T-helper 1 cell treated with Interleukin-12 subunit alpha and Interleukin-12 subunit beta and Interleukin-4 antibody, amounts not matched to agents 30 μg/mL and 1 μg/mL, for 36 hours (primary cell): ENCODE results near the gene ATF1.
A peak's percentile ranks its signal among the peaks of the same experiment; 100 is the strongest.

Experiments
- H3K27ac Mint-ChIP-seq: one replicate; pipeline ENCODE4 v1.8.0; 2021; ENCODE audit warnings: mild to moderate bottlenecking, mixed read lengths
- H3K27me3 Mint-ChIP-seq: one replicate; pipeline ENCODE4 v1.8.0; 2021; ENCODE audit warnings: low read depth, mixed read lengths
- H3K36me3 Mint-ChIP-seq: one replicate; pipeline ENCODE4 v1.8.0; 2021; ENCODE audit warnings: low read depth, mixed read lengths
- H3K4me1 Mint-ChIP-seq: one replicate; pipeline ENCODE4 v1.8.0; 2021; ENCODE audit warnings: low read depth, mixed read lengths
- H3K4me3 Mint-ChIP-seq: one replicate; pipeline ENCODE4 v1.8.0; 2021; ENCODE audit warnings: mild to moderate bottlenecking, moderate library complexity, mixed read lengths
- H3K9me3 Mint-ChIP-seq: one replicate; pipeline ENCODE4 v1.8.0; 2021; ENCODE audit warnings: mixed read lengths

Gene ATF1

GRCh38 chr12:50772470-50772869 lies 8.6 kb downstream of the ATF1 start:
- H3K27ac Mint-ChIP-seq = no peak overlapping the region
- peaks cover 16% of the 10 kb centered on the region for H3K36me3 Mint-ChIP-seq
- H3K4me3 Mint-ChIP-seq = no peak overlapping the region
- H3K27me3 Mint-ChIP-seq = no peaks in the 10 kb centered on the region
- peaks cover 7% of the 10 kb centered on the region for H3K4me1 Mint-ChIP-seq
- peaks cover 6% of the 10 kb centered on the region for H3K9me3 Mint-ChIP-seq

GRCh38 chr12:50772877-50773276 lies 9.0 kb downstream of the ATF1 start:
- no peak overlapping the region for H3K27ac Mint-ChIP-seq
- H3K4me3 Mint-ChIP-seq = no peak overlapping the region
- peaks cover 7% of the 10 kb centered on the region for H3K4me1 Mint-ChIP-seq
- H3K36me3 Mint-ChIP-seq = peaks cover 16% of the 10 kb centered on the region
- peaks cover 6% of the 10 kb centered on the region for H3K9me3 Mint-ChIP-seq
- no peaks in the 10 kb centered on the region for H3K27me3 Mint-ChIP-seq

DNA sequence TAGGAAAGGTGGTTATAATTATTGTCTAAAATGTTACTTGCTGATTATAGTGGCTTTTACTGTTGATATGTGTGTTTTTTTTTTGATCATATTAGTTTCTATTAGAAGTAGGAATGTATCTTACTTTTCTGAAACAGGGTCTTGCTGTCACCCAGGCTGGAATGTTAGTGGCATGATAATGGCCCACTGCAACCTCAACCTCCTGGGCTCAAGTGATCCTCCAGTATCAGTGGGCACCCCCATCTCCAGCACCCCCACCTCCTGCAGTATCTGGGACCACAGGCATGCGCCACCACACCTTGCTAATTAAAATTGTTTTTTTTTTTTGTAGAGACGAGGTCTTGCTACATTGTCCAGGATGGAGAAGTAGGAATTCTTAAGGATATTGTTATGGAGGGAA lies 11.3 kb downstream of the ATF1 start:
- H3K4me1 Mint-ChIP-seq = peaks cover 9% of the 10 kb centered on the region
- no peaks in the 10 kb centered on the region for H3K27me3 Mint-ChIP-seq
- no peak overlapping the region for H3K4me3 Mint-ChIP-seq
- H3K36me3 Mint-ChIP-seq = peaks cover 18% of the 10 kb centered on the region
- no peak overlapping the region for H3K27ac Mint-ChIP-seq
- H3K9me3 Mint-ChIP-seq = peaks cover 6% of the 10 kb centered on the region

GRCh38 chr12:50776749-50777728 lies 13.1 kb downstream of the ATF1 start:
- peaks cover 6% of the 10 kb centered on the region for H3K9me3 Mint-ChIP-seq
- H3K27me3 Mint-ChIP-seq = no peaks in the 10 kb centered on the region
- H3K4me3 Mint-ChIP-seq = no peak overlapping the region
- H3K27ac Mint-ChIP-seq = no peak overlapping the region
- peaks cover 13% of the 10 kb centered on the region for H3K36me3 Mint-ChIP-seq
- H3K4me1 Mint-ChIP-seq = peaks cover 9% of the 10 kb centered on the region

DNA sequence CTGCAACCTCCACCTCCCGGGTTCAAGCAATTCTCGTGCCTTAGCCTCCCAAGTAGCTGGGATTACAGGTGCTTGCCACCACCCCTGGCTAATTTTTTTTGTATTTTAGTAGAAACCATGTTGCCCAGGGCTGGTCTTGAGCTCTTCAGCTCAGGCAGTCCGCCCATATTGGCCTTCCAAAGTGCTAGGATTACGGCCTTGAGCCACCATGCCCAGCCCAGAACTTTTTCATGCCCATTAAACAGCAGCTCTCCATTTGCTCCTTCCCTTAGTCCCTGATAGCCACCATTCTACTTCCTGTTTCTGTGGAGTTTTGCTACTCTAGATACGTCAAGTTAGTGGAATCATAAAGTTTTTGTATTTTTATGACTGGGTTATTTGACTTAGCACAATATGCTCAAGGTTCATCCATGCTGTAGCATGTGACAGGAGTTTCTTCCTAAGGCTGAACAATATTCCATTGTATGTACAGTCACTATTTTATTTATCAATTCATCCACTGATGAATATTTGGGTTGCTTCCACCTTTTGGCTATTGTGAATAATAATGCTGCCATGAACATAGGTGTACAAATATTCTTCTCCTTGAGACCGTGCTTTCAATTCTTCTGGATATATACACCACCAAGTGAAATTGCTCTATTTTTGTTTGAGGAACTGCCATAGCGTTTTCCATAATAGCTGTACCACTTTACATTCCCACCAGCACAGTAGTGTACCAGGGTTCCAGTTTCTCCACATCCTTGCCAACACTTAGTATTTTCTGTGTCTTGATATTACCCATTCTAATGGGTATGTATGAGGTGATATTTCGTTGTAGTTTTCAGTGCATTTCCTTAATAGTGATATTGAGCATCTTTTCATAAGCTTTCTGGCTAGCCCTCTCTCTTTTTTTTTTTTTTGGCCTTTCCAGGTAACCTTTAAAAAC lies 15.0 kb downstream of the ATF1 start:
- H3K27me3 Mint-ChIP-seq = no peaks in the 10 kb centered on the region
- peaks cover 5% of the 10 kb centered on the region for H3K36me3 Mint-ChIP-seq
- no peak overlapping the region for H3K4me3 Mint-ChIP-seq
- H3K27ac Mint-ChIP-seq = no peak overlapping the region
- peaks cover 6% of the 10 kb centered on the region for H3K4me1 Mint-ChIP-seq
- H3K9me3 Mint-ChIP-seq = no peaks in the 10 kb centered on the region

GRCh38 chr12:50780013-50780412 lies 16.1 kb downstream of the ATF1 start:
- Mint-ChIP-seq H3K27ac (no peak overlapping the region), H3K27me3 (no peaks in the 10 kb centered on the region), H3K4me1 (peaks cover 11% of the 10 kb centered on the region), H3K9me3 (no peaks in the 10 kb centered on the region), H3K4me3 (no peak overlapping the region), H3K36me3 (peaks cover 11% of the 10 kb centered on the region)

- Mint-ChIP-seq H3K4me1 (peaks cover 6% of the 10 kb centered on the region), H3K4me3 (no peak overlapping the region), H3K9me3 (no peaks in the 10 kb centered on the region), H3K27me3 (no peaks in the 10 kb centered on the region), H3K36me3 (peaks cover 34% of the 10 kb centered on the region), H3K27ac (peak overlapping the region; percentile 22)
Observed at GRCh38 chr12:50784501-50784900, 20.6 kb downstream of the ATF1 start.

GRCh38 chr12:50785406-50786001 lies 21.6 kb downstream of the ATF1 start:
- peaks cover 8% of the 10 kb centered on the region for H3K4me1 Mint-ChIP-seq
- H3K4me3 Mint-ChIP-seq = no peak overlapping the region
- no peaks in the 10 kb centered on the region for H3K27me3 Mint-ChIP-seq
- no peak overlapping the region for H3K27ac Mint-ChIP-seq
- H3K9me3 Mint-ChIP-seq = no peaks in the 10 kb centered on the region
- peaks cover 32% of the 10 kb centered on the region for H3K36me3 Mint-ChIP-seq

DNA sequence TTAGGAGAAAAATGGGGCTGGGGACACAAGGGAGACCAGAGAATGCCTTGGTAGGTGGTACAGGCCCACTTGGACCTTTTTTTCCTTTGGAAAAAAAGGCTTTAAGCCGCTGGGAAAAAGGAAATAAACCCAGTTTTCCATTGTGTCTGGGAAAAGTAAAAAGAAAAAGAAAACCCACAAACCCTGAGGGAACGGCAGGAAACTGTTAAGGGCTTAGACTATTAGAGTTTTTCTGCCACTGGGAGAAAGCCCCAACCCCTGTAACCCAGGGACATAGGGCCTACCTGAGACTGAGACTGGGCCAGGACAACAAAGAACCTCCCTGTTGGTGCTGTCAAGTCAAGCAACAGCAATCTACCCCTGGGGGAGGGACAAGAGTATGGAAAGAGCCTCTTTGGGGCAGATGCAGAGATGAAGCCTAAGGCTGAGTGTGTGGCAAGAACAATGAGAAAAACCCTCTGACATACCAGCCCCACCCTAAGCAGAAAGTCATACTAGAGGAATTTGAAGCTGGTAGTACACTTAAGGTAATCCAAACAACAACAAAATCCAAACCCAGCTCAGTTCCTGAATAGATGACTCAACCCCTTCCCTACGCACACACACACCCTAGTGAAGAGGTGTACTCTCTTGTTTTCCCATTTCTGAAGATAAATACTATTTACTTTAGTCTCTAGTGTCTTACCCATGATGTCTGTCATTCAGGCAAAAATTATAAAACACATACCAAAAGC lies 22.8 kb downstream of the ATF1 start:
- Mint-ChIP-seq H3K36me3 (peaks cover 36% of the 10 kb centered on the region), H3K4me3 (no peak overlapping the region), H3K4me1 (peaks cover 16% of the 10 kb centered on the region), H3K27ac (no peak overlapping the region), H3K27me3 (no peaks in the 10 kb centered on the region), H3K9me3 (no peaks in the 10 kb centered on the region)

GRCh38 chr12:50787618-50788017 lies 23.7 kb downstream of the ATF1 start:
- Mint-ChIP-seq H3K27ac (no peak overlapping the region), H3K27me3 (no peaks in the 10 kb centered on the region), H3K9me3 (no peaks in the 10 kb centered on the region), H3K36me3 (peaks cover 33% of the 10 kb centered on the region), H3K4me3 (no peak overlapping the region), H3K4me1 (peaks cover 16% of the 10 kb centered on the region)

DNA sequence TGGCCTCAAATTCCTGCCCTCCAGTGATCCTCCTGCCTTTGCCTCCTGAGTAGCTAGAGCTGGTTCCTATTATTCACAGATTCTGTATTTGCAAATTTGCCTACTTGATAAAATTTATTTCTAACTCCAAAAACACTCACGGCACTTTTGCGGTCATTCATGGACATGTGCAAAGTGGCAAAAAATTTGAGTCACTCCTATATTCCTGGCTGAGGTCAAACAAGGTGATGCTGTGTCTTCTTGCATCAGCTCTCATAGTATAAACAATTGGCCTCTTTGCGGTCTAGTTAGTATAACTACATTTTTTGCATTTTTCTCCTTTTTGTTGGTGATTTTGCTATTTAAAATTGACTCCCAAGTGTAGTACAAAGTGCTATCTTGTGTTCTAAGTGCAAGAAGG lies 24.7 kb downstream of the ATF1 start:
- H3K4me1 Mint-ChIP-seq = peaks cover 16% of the 10 kb centered on the region
- no peak overlapping the region for H3K27ac Mint-ChIP-seq
- peaks cover 33% of the 10 kb centered on the region for H3K36me3 Mint-ChIP-seq
- H3K4me3 Mint-ChIP-seq = no peak overlapping the region
- no peaks in the 10 kb centered on the region for H3K9me3 Mint-ChIP-seq
- H3K27me3 Mint-ChIP-seq = no peaks in the 10 kb centered on the region

GRCh38 chr12:50790081-50790480 lies 26.2 kb downstream of the ATF1 start:
- peaks cover 29% of the 10 kb centered on the region for H3K36me3 Mint-ChIP-seq
- no peaks in the 10 kb centered on the region for H3K9me3 Mint-ChIP-seq
- peaks cover 10% of the 10 kb centered on the region for H3K4me1 Mint-ChIP-seq
- no peak overlapping the region for H3K4me3 Mint-ChIP-seq
- no peaks in the 10 kb centered on the region for H3K27me3 Mint-ChIP-seq
- H3K27ac Mint-ChIP-seq = no peak overlapping the region

DNA sequence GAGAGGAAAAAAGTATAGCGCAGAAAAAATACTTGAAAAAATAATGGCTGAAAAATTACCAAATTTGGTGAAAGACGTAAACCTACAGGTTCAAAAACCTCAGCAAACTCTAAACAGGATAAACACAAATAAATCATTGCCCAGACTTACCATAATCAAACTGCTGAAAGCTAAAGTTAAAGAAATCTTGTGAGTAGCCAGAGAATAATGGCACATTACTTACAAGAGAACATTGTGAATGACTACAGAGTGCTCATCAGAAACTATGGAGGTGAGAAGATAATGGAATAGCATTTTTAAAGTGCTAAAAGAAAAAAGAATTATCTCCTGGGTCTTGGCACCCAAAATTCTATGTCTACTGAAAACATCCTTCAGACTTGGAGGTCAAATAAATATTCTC lies 36.0 kb downstream of the ATF1 start:
- Mint-ChIP-seq H3K27ac (no peak overlapping the region), H3K9me3 (peaks cover 25% of the 10 kb centered on the region), H3K36me3 (peaks cover 59% of the 10 kb centered on the region), H3K27me3 (no peaks in the 10 kb centered on the region), H3K4me1 (no peaks in the 10 kb centered on the region), H3K4me3 (no peak overlapping the region)
